SK-N-MC (cell line): ENCODE results near the gene ATG10.

Experiments
- EZH2 ChIP-seq: fragments of 200-600 bp; sonication (generic); IDR thresholded peaks from one replicate; pipeline ENCODE4 v1.6.1; 2017; ENCODE audit warnings: antibody characterized with exemption
- FOXP2 ChIP-seq: optimal IDR thresholded peaks from 2 replicates; pipeline ENCODE3; 2011; ENCODE audit warnings: mild to moderate bottlenecking, moderate library complexity; ENCODE audit not compliant: insufficient read depth; ENCODE audit errors: extremely low read length, control extremely low read depth
- POLR2AphosphoS5 ChIP-seq: IDR thresholded peaks from 2 replicates; pipeline ENCODE4 v1.6.1; 2012; ENCODE audit warnings: mild to moderate bottlenecking, low read depth, low read length, borderline replicate concordance

- TF ChIP-seq EZH2, result no peak
- no peak for TF ChIP-seq POLR2AphosphoS5
- TF ChIP-seq FOXP2, result no peak
Measured at GRCh38 chr5:82295959-82296531, 324.2 kb downstream of the ATG10 start.
